ENCODE data around the gene KAZN.

The KAZN gene

GRCh38 chr1:14715802-14716201, 117.3 kb downstream of the KAZN start:
- Histone ChIP-seq H3K4me3 (ENCODE audit: low read depth in 1 of 2, low read length in 2 of 2) (no peak overlapping the region), H3K27me3 (ENCODE audit: control insufficient read depth in 1 of 2, insufficient read depth in 2 of 2, low read length in 2 of 2) (no peaks in the 10 kb centered on the region), H3K9me3 (ENCODE audit: control insufficient read depth in 1 of 2, low read length in 2 of 2) (no peaks in the 10 kb centered on the region), H3K9ac (ENCODE audit: low read depth in 1 of 2, low read length in 2 of 2) (no peak overlapping the region), H3K36me3 (ENCODE audit: control insufficient read depth in 1 of 2, insufficient read depth in 2 of 2, low read length in 2 of 2) (no peaks in the 10 kb centered on the region), H3K4me1 (ENCODE audit: control insufficient read depth in 1 of 2, insufficient read depth in 2 of 2, low read length in 2 of 2) (no peaks in the 10 kb centered on the region), H3K27ac (ENCODE audit: low read depth, low read length) (no peak overlapping the region)

- H3K9me3 ChIP-seq (ENCODE audit: control insufficient read depth in 1 of 2, low read length in 2 of 2) = no peaks in the 10 kb centered on the region
- H3K27me3 ChIP-seq (ENCODE audit: control insufficient read depth in 1 of 2, insufficient read depth in 2 of 2, low read length in 2 of 2) = no peaks in the 10 kb centered on the region
- no peak overlapping the region for H3K9ac ChIP-seq (ENCODE audit: low read depth in 1 of 2, low read length in 2 of 2)
- H3K36me3 ChIP-seq (ENCODE audit: control insufficient read depth in 1 of 2, insufficient read depth in 2 of 2, low read length in 2 of 2) = no peaks in the 10 kb centered on the region
- H3K4me1 ChIP-seq (ENCODE audit: control insufficient read depth in 1 of 2, insufficient read depth in 2 of 2, low read length in 2 of 2) = no peaks in the 10 kb centered on the region
- H3K27ac ChIP-seq (ENCODE audit: low read depth, low read length) = no peak overlapping the region
- H3K4me3 ChIP-seq (ENCODE audit: low read depth in 1 of 2, low read length in 2 of 2) = no peak overlapping the region
Measured at GRCh38 chr1:14716474-14716873, 118.0 kb downstream of the KAZN start.

GRCh38 chr1:14718476-14718875, 120.0 kb downstream of the KAZN start:
- Histone ChIP-seq H3K27me3 (ENCODE audit: control insufficient read depth in 1 of 2, insufficient read depth in 2 of 2, low read length in 2 of 2) (no peaks in the 10 kb centered on the region), H3K9ac (ENCODE audit: low read depth in 1 of 2, low read length in 2 of 2) (no peak overlapping the region), H3K4me3 (ENCODE audit: low read depth in 1 of 2, low read length in 2 of 2) (no peak overlapping the region), H3K4me1 (ENCODE audit: control insufficient read depth in 1 of 2, insufficient read depth in 2 of 2, low read length in 2 of 2) (no peaks in the 10 kb centered on the region), H3K27ac (ENCODE audit: low read depth, low read length) (no peak overlapping the region), H3K9me3 (ENCODE audit: control insufficient read depth in 1 of 2, low read length in 2 of 2) (no peaks in the 10 kb centered on the region), H3K36me3 (ENCODE audit: control insufficient read depth in 1 of 2, insufficient read depth in 2 of 2, low read length in 2 of 2) (no peaks in the 10 kb centered on the region)

GRCh38 chr1:14723401-14723800, 124.9 kb downstream of the KAZN start:
- no peak overlapping the region for H3K27ac ChIP-seq (ENCODE audit: low read depth, low read length)
- H3K27me3 ChIP-seq (ENCODE audit: control insufficient read depth in 1 of 2, insufficient read depth in 2 of 2, low read length in 2 of 2) = no peaks in the 10 kb centered on the region
- no peak overlapping the region for H3K9ac ChIP-seq (ENCODE audit: low read depth in 1 of 2, low read length in 2 of 2)
- H3K4me1 ChIP-seq (ENCODE audit: control insufficient read depth in 1 of 2, insufficient read depth in 2 of 2, low read length in 2 of 2) = no peaks in the 10 kb centered on the region
- no peaks in the 10 kb centered on the region for H3K36me3 ChIP-seq (ENCODE audit: control insufficient read depth in 1 of 2, insufficient read depth in 2 of 2, low read length in 2 of 2)
- H3K4me3 ChIP-seq (ENCODE audit: low read depth in 1 of 2, low read length in 2 of 2) = no peak overlapping the region
- no peaks in the 10 kb centered on the region for H3K9me3 ChIP-seq (ENCODE audit: control insufficient read depth in 1 of 2, low read length in 2 of 2)

- no peak overlapping the region for H3K27ac ChIP-seq (ENCODE audit: low read depth, low read length)
Measured at GRCh38 chr1:14724246-14724645, 125.8 kb downstream of the KAZN start.

GRCh38 chr1:14724678-14725077, 126.2 kb downstream of the KAZN start:
- Histone ChIP-seq H3K9ac (ENCODE audit: low read depth in 1 of 2, low read length in 2 of 2) (no peak overlapping the region), H3K9me3 (ENCODE audit: control insufficient read depth in 1 of 2, low read length in 2 of 2) (no peaks in the 10 kb centered on the region), H3K4me1 (ENCODE audit: control insufficient read depth in 1 of 2, insufficient read depth in 2 of 2, low read length in 2 of 2) (no peaks in the 10 kb centered on the region), H3K36me3 (ENCODE audit: control insufficient read depth in 1 of 2, insufficient read depth in 2 of 2, low read length in 2 of 2) (no peaks in the 10 kb centered on the region), H3K27me3 (ENCODE audit: control insufficient read depth in 1 of 2, insufficient read depth in 2 of 2, low read length in 2 of 2) (no peaks in the 10 kb centered on the region), H3K4me3 (ENCODE audit: low read depth in 1 of 2, low read length in 2 of 2) (no peak overlapping the region), H3K27ac (ENCODE audit: low read depth, low read length) (no peak overlapping the region)

More at GRCh38 chr1:14724246-14724645, 125.8 kb downstream of the KAZN start:
- no peak overlapping the region for H3K9ac ChIP-seq (ENCODE audit: low read depth in 1 of 2, low read length in 2 of 2)
- H3K36me3 ChIP-seq (ENCODE audit: control insufficient read depth in 1 of 2, insufficient read depth in 2 of 2, low read length in 2 of 2) = no peaks in the 10 kb centered on the region
- no peaks in the 10 kb centered on the region for H3K27me3 ChIP-seq (ENCODE audit: control insufficient read depth in 1 of 2, insufficient read depth in 2 of 2, low read length in 2 of 2)
- no peaks in the 10 kb centered on the region for H3K4me1 ChIP-seq (ENCODE audit: control insufficient read depth in 1 of 2, insufficient read depth in 2 of 2, low read length in 2 of 2)
- no peaks in the 10 kb centered on the region for H3K9me3 ChIP-seq (ENCODE audit: control insufficient read depth in 1 of 2, low read length in 2 of 2)
- no peak overlapping the region for H3K4me3 ChIP-seq (ENCODE audit: low read depth in 1 of 2, low read length in 2 of 2)

- Histone ChIP-seq H3K4me1 (ENCODE audit: control insufficient read depth in 1 of 2, insufficient read depth in 2 of 2, low read length in 2 of 2) (no peaks in the 10 kb centered on the region), H3K27me3 (ENCODE audit: control insufficient read depth in 1 of 2, insufficient read depth in 2 of 2, low read length in 2 of 2) (no peaks in the 10 kb centered on the region), H3K27ac (ENCODE audit: low read depth, low read length) (no peak overlapping the region), H3K36me3 (ENCODE audit: control insufficient read depth in 1 of 2, insufficient read depth in 2 of 2, low read length in 2 of 2) (no peaks in the 10 kb centered on the region), H3K9me3 (ENCODE audit: control insufficient read depth in 1 of 2, low read length in 2 of 2) (no peaks in the 10 kb centered on the region), H3K9ac (ENCODE audit: low read depth in 1 of 2, low read length in 2 of 2) (no peak overlapping the region), H3K4me3 (ENCODE audit: low read depth in 1 of 2, low read length in 2 of 2) (no peak overlapping the region)
Measured at GRCh38 chr1:14725238-14725637, 126.8 kb downstream of the KAZN start.

- H3K27me3 ChIP-seq (ENCODE audit: control insufficient read depth in 1 of 2, insufficient read depth in 2 of 2, low read length in 2 of 2) = no peaks in the 10 kb centered on the region
- no peaks in the 10 kb centered on the region for H3K4me1 ChIP-seq (ENCODE audit: control insufficient read depth in 1 of 2, insufficient read depth in 2 of 2, low read length in 2 of 2)
- no peak overlapping the region for H3K27ac ChIP-seq (ENCODE audit: low read depth, low read length)
- no peaks in the 10 kb centered on the region for H3K9me3 ChIP-seq (ENCODE audit: control insufficient read depth in 1 of 2, low read length in 2 of 2)
- H3K4me3 ChIP-seq (ENCODE audit: low read depth in 1 of 2, low read length in 2 of 2) = no peak overlapping the region
- no peak overlapping the region for H3K9ac ChIP-seq (ENCODE audit: low read depth in 1 of 2, low read length in 2 of 2)
- H3K36me3 ChIP-seq (ENCODE audit: control insufficient read depth in 1 of 2, insufficient read depth in 2 of 2, low read length in 2 of 2) = no peaks in the 10 kb centered on the region
Measured at GRCh38 chr1:14725695-14726094, 127.2 kb downstream of the KAZN start.

GRCh38 chr1:14726606-14727005, 128.1 kb downstream of the KAZN start:
- Histone ChIP-seq H3K36me3 (ENCODE audit: control insufficient read depth in 1 of 2, insufficient read depth in 2 of 2, low read length in 2 of 2) (no peaks in the 10 kb centered on the region), H3K9ac (ENCODE audit: low read depth in 1 of 2, low read length in 2 of 2) (no peak overlapping the region), H3K27me3 (ENCODE audit: control insufficient read depth in 1 of 2, insufficient read depth in 2 of 2, low read length in 2 of 2) (no peaks in the 10 kb centered on the region), H3K4me3 (ENCODE audit: low read depth in 1 of 2, low read length in 2 of 2) (no peak overlapping the region), H3K9me3 (ENCODE audit: control insufficient read depth in 1 of 2, low read length in 2 of 2) (no peaks in the 10 kb centered on the region), H3K4me1 (ENCODE audit: control insufficient read depth in 1 of 2, insufficient read depth in 2 of 2, low read length in 2 of 2) (no peaks in the 10 kb centered on the region), H3K27ac (ENCODE audit: low read depth, low read length) (no peak overlapping the region)

GRCh38 chr1:14728516-14728915, 130.0 kb downstream of the KAZN start:
- no peak overlapping the region for H3K4me3 ChIP-seq (ENCODE audit: low read depth in 1 of 2, low read length in 2 of 2)
- H3K36me3 ChIP-seq (ENCODE audit: control insufficient read depth in 1 of 2, insufficient read depth in 2 of 2, low read length in 2 of 2) = no peaks in the 10 kb centered on the region
- H3K27me3 ChIP-seq (ENCODE audit: control insufficient read depth in 1 of 2, insufficient read depth in 2 of 2, low read length in 2 of 2) = peaks cover 0 to 7% of the 10 kb centered on the region in 2 donors
- no peak overlapping the region for H3K27ac ChIP-seq (ENCODE audit: low read depth, low read length)
- no peaks in the 10 kb centered on the region for H3K9me3 ChIP-seq (ENCODE audit: control insufficient read depth in 1 of 2, low read length in 2 of 2)
- H3K4me1 ChIP-seq (ENCODE audit: control insufficient read depth in 1 of 2, insufficient read depth in 2 of 2, low read length in 2 of 2) = no peaks in the 10 kb centered on the region
- no peak overlapping the region for H3K9ac ChIP-seq (ENCODE audit: low read depth in 1 of 2, low read length in 2 of 2)

GRCh38 chr1:14732728-14733047, 134.2 kb downstream of the KAZN start:
- Histone ChIP-seq H3K9ac (ENCODE audit: low read depth in 1 of 2, low read length in 2 of 2) (no peak overlapping the region), H3K36me3 (ENCODE audit: control insufficient read depth in 1 of 2, insufficient read depth in 2 of 2, low read length in 2 of 2) (no peaks in the 10 kb centered on the region), H3K27ac (ENCODE audit: low read depth, low read length) (no peak overlapping the region), H3K9me3 (ENCODE audit: control insufficient read depth in 1 of 2, low read length in 2 of 2) (no peaks in the 10 kb centered on the region), H3K4me1 (ENCODE audit: control insufficient read depth in 1 of 2, insufficient read depth in 2 of 2, low read length in 2 of 2) (no peaks in the 10 kb centered on the region), H3K4me3 (ENCODE audit: low read depth in 1 of 2, low read length in 2 of 2) (no peak overlapping the region), H3K27me3 (ENCODE audit: control insufficient read depth in 1 of 2, insufficient read depth in 2 of 2, low read length in 2 of 2) (peaks cover 0 to 11% of the 10 kb centered on the region in 2 donors)
